ENCODE measurements around the gene UBASH3B. TPM values are rescaled to one million over a fixed set of nuclear protein-coding genes. Genes with fewer than 3 reads are reported as not detected.

The UBASH3B gene
- total RNA-seq, 1 experiment from 2014 or later = 81.9 TPM

DNA sequence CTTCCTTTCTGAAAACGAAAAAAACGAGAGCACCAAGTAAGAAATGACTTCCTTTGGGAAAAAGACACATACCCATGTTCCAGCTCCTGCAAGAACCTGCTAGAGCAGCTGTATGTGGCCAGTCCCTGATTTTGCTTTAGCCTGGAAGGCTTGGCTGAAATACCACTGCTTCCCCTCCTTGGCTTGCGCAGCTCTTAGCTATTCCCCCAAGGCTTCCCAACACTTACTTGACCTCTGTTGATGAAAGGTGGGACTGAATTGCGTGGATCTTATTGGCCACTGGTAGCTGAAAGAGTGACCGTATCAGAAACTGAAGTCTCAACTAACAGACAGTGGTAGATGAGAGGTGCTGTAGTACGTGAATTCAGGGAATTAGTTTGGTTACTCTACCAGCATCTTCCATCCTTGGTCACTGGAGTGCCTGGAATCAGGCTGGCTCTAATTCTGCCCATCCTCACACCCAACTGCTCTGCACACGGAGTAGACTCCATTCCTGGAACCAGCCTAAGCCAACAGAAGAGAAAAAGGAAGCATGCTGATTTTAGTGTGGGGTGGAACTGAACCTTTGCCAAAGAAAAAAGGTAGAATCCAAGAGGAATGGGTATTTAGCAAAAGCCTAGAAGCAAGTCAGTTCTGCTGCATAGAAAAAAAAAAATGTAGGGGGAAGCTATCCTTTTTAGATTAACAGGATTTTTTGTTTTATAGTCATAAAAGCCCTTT lies 109.0 kb downstream of the UBASH3B start:
- H3K9me2 ChIP-seq (ENCODE audit: insufficient read depth) = no peaks in the 10 kb centered on the region
- POLR2A ChIA-PET (ENCODE audit: unreplicated experiment) = interaction anchor here (0.6 kb wide), 1 partner anchor 285 kb away, joined by 3 read pairs; no protein-coding TSS in a partner anchor
- peaks cover 30% of the 10 kb centered on the region; the same call in 1 of the 2 replicates for H3F3A ChIP-seq (ENCODE audit: insufficient read depth, low read depth)
- no peaks in the 10 kb centered on the region for H3K4me1 ChIP-seq (replicated peaks; ENCODE audit: insufficient read depth)
- no peak overlapping the region for H2AFZ ChIP-seq
- DNase-seq = no peak
- H3K36me3 ChIP-seq (ENCODE audit: low read depth) = no peaks in the 10 kb centered on the region
- CTCF ChIA-PET = no interaction called here
- H3K9me3 ChIP-seq (ENCODE audit: insufficient read depth, low read depth) = no peaks in the 10 kb centered on the region
- H3K79me2 ChIP-seq (ENCODE audit: low read depth) = peaks cover 82% of the 10 kb centered on the region
- TF ChIP-seq EZH2 (IDR thresholded peaks at IDR 0.05; ENCODE audit: low read depth) = no peak
- TF ChIP-seq, protein P1, sequence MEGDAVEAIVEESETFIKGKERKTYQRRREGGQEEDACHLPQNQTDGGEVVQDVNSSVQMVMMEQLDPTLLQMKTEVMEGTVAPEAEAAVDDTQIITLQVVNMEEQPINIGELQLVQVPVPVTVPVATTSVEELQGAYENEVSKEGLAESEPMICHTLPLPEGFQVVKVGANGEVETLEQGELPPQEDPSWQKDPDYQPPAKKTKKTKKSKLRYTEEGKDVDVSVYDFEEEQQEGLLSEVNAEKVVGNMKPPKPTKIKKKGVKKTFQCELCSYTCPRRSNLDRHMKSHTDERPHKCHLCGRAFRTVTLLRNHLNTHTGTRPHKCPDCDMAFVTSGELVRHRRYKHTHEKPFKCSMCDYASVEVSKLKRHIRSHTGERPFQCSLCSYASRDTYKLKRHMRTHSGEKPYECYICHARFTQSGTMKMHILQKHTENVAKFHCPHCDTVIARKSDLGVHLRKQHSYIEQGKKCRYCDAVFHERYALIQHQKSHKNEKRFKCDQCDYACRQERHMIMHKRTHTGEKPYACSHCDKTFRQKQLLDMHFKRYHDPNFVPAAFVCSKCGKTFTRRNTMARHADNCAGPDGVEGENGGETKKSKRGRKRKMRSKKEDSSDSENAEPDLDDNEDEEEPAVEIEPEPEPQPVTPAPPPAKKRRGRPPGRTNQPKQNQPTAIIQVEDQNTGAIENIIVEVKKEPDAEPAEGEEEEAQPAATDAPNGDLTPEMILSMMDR (conservative IDR thresholded peaks at IDR 0.05) = no peak
- BruUV-seq (replicated peaks) = no TSS peak
- H3K4me3 ChIP-seq = no peak overlapping the region
- H3K27ac ChIP-seq = no peak overlapping the region
- no peaks in the 10 kb centered on the region for H3K27me3 ChIP-seq (ENCODE audit: insufficient read depth, low read depth)
- intact Hi-C loops (cut with micrococcal nuclease; ENCODE audit: unreplicated experiment) = no loop called here
- peaks cover 4% of the 10 kb centered on the region; the same call in 1 of the 2 replicates for H4K20me1 ChIP-seq (ENCODE audit: insufficient read depth)
- H3K4me2 ChIP-seq = no peak overlapping the region

DNA sequence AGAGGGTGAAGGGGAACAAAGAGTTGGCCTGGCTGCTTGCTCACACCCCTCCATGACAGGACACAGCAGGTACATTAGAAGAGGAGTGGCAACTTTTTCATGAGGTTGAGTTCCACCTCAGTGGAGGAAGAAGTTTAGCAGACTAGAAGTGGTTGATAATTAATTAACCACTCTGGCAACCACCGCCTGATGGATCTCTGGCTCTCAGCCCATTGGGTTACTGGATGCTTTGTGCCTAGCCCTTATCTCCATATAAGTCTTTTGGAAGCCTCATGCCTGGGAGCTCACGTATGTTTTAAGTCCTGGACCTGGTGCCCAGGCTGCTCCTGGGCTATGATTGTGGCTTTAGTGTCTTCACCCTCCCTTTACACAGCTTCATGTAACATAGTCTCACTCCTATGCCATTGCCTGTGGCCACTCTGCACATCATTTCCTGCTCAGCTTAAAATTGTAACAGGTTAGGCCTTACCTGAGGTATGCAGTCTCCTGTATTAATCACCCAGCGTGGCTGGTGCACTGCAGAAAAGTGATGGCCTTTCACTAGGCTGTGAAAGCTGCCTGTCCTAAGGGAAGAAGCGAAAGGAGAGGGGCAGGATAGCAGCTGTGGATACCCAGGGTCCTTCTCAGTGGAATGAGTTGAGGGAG lies 110.1 kb downstream of the UBASH3B start:
- peaks cover 4% of the 10 kb centered on the region; the same call in 1 of the 2 replicates for H4K20me1 ChIP-seq (ENCODE audit: insufficient read depth)
- no peak overlapping the region for H2AFZ ChIP-seq
- H3F3A ChIP-seq (ENCODE audit: insufficient read depth, low read depth) = peaks cover 34% of the 10 kb centered on the region; the same call in 1 of the 2 replicates
- peaks cover 82% of the 10 kb centered on the region for H3K79me2 ChIP-seq (ENCODE audit: low read depth)
- no TSS peak for BruUV-seq (replicated peaks)
- no peaks in the 10 kb centered on the region for H3K9me3 ChIP-seq (ENCODE audit: insufficient read depth, low read depth)
- intact Hi-C loops (cut with micrococcal nuclease; ENCODE audit: unreplicated experiment) = no loop called here
- no peak for DNase-seq
- ChIA-PET POLR2A (ENCODE audit: unreplicated experiment) (no interaction called here), CTCF (no interaction called here)
- TF ChIP-seq, protein P1 (conservative IDR thresholded peaks at IDR 0.05) = no peak
- TF ChIP-seq EZH2 (IDR thresholded peaks at IDR 0.05; ENCODE audit: low read depth) = no peak
- H3K27ac ChIP-seq = no peak overlapping the region
- H3K36me3 ChIP-seq (ENCODE audit: low read depth) = no peaks in the 10 kb centered on the region
- H3K4me3 ChIP-seq = no peak overlapping the region
- H3K27me3 ChIP-seq (ENCODE audit: insufficient read depth, low read depth) = no peaks in the 10 kb centered on the region
- no peak overlapping the region for H3K4me2 ChIP-seq
- H3K9me2 ChIP-seq (ENCODE audit: insufficient read depth) = no peaks in the 10 kb centered on the region
- H3K4me1 ChIP-seq (replicated peaks; ENCODE audit: insufficient read depth) = no peaks in the 10 kb centered on the region

GRCh38 chr11:122769126-122769780 lies 113.7 kb downstream of the UBASH3B start:
- Histone ChIP-seq H3K9me2 (ENCODE audit: insufficient read depth) (no peaks in the 10 kb centered on the region), H2AFZ (no peak overlapping the region), H3K27me3 (ENCODE audit: insufficient read depth, low read depth) (no peaks in the 10 kb centered on the region), H3K4me2 (no peak overlapping the region), H3K4me3 (no peak overlapping the region), H3K79me2 (ENCODE audit: low read depth) (peaks cover 83% of the 10 kb centered on the region), H4K20me1 (ENCODE audit: insufficient read depth) (no peaks in the 10 kb centered on the region), H3K9me3 (ENCODE audit: insufficient read depth, low read depth) (no peaks in the 10 kb centered on the region), H3K27ac (no peak overlapping the region), H3K4me1 (replicated peaks; ENCODE audit: insufficient read depth) (peaks cover 7% of the 10 kb centered on the region; the same call in 1 of the 2 replicates), H3F3A (ENCODE audit: insufficient read depth, low read depth) (peaks cover 33% of the 10 kb centered on the region; the same call in 1 of the 2 replicates), H3K36me3 (ENCODE audit: low read depth) (no peaks in the 10 kb centered on the region)
- no TSS peak for BruUV-seq (replicated peaks)
- TF ChIP-seq EZH2 (IDR thresholded peaks at IDR 0.05; ENCODE audit: low read depth) = no peak
- TF ChIP-seq, protein P1 (conservative IDR thresholded peaks at IDR 0.05) = no peak
- no peak for DNase-seq
- POLR2A ChIA-PET (ENCODE audit: unreplicated experiment) = no interaction called here
- intact Hi-C loops (cut with micrococcal nuclease; ENCODE audit: unreplicated experiment) = no loop called here
- CTCF ChIA-PET = no interaction called here

Data from PC-9 (cell line).